Measurements from ENCODE around the gene WIZ.

GRCh38 chr19:15381864-15382263 is 67.9 kb downstream of the WIZ start:
- TF ChIP-seq POLR2A (IDR thresholded peaks at IDR 0.05), result no peak
- no peak for TF ChIP-seq CTCF (IDR thresholded peaks at IDR 0.05)
- no peak for TF ChIP-seq EP300 (IDR thresholded peaks at IDR 0.05)
- no peak for TF ChIP-seq POLR2AphosphoS5 (IDR thresholded peaks at IDR 0.05)
